DMS 273 treated with DMSO at 0.1 percent for 48 hours (cell line): ENCODE results near the gene CLEC16A.

Experiments
- DNase-seq: peaks from one replicate; lab custom pipeline; 2025; lab: John Stamatoyannopoulos, UW

Gene CLEC16A

DNA sequence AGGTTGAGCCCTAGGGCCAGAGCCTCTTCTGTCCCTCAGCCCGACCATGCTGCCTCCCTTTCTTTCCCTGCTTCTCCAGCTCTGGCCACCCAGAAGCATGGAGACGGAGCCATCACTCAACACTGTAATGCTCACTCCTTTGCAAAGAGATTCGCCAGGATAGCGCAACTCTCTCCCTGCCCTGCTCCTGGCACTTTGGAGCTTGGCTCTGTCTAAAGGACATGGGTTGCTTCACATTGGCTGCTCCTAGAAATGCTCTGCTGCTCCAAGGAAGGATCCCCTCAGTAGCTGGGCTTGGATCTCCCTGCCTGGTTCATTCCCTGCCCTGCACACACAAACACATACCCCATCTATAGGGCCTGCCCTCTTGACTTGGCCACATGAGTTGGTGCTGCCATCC, 76.0 kb downstream of the CLEC16A start:
- DNase-seq = no peak

DNA sequence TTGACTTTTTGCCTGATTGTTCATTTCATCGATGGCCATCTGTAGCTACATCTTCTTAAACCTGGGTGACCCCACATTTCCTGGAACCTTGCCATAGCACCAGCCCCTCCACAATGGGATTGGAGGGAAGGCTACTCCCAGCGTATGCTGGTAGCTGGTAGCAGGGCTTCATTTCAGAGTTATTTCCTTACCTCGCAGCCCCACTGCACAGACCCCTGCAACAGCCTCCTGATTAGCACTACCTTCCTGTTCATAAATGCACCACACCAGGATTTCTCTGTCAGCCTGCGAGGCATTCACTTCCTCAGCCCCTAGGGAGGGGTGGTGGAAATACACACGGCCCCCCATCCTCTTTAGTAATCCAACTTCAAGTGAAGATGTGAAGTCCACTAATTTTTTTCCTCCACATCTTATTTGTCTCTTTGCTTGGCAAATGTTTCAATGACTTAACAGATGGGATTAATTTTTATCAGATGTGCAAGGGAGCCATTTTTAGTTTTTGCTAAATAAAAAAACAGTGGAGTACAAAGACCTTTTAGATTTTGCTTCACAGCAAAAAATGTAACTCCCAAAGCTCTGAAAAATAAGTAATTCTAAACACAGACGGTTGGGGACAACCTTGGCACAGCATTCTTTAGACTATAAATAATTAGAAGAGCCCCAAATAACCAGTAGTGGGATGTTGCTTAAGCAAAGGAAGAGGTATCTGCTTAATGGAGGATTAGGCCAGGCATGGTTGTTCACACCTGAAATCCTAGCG, 76.6 kb downstream of the CLEC16A start:
- no peak for DNase-seq

DNA sequence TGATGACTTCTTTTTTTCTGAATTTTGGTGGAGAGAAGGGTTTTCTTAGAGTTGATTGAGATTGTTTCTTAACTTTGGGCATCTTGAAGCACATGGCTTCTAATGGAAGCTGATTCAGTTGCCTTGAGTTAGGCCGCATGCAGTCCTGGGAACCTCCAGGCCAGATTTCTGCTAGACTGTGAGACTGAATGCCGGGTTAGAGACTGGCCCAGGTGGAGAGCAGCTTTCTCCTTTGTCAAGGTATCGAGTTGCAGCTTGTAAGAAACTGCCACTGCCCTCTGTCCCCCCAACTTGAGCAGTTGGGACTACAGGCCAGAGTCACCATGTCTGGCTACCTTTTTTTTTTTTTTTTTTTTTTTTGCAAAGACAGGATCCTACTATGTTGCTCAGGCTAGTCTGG, 77.6 kb downstream of the CLEC16A start:
- DNase-seq = no peak

DNA sequence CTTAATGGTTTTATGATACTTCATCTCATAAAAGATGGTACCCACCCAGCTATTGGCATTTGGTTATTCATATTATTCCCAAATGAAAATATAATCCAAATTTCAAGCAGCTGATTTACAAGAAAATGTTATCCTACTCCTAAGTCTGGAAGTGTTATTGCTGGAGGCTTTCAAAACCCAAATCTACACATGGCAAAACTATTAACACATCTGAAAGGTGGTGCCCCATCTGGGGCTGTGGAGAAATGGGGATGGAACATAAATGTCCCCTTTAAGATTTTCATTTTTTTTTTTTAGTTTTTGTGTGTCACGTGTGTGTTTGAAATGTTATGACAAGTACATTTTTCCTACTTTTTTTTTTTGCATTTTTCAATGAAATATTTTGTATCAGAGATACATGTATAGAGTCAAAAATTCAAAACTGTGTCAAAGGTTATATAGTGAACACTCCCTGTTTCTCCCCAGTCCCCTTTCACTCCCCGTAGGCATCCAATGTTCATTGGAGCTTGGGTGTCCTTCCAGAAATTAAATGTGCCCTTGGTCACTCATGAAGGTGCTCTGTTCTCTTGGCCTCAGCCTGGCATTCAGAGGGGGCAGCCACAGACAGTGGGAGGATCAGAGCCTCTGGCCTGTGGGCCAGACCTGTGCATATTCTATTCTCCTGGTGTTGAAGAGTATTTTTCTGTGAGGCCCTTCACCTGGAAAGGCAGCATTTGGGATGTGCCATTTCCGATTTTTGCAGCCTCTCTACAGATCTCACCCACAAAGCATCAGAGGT, 79.1 kb downstream of the CLEC16A start:
- no peak for DNase-seq

DNA sequence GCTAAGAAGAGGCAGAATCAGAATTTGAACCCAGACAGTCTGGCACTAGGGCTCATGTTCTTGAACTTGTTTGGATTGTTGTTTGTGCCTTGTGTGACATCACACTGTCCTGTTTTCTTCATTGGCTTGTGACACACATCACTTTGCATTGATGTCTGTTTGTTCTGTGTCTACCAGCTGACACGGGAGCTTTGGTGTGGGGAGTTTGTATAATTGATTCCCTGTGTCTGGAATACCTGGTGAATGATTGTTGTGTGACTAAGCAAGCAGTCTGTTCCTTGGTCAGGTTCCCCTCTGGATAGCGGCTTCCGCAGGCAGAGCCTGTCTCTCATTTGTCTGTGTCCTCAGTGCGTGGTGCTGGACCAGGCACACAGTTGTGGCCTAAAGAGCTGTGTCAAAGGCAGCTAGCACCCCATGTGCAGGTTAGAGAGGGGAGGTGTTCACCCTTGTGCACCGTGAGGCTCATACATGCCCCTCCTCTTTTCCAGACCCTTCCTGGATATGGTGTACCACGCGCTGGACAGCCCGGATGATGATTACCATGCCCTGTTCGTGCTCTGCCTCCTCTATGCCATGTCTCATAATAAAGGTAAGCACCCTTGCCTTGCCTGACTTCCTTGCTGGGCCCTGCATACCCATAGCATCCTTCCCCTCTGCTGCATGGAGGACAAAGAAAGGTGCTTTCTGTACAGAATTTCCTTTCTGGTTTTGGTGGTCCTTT, 80.1 kb downstream of the CLEC16A start:
- no peak for DNase-seq

DNA sequence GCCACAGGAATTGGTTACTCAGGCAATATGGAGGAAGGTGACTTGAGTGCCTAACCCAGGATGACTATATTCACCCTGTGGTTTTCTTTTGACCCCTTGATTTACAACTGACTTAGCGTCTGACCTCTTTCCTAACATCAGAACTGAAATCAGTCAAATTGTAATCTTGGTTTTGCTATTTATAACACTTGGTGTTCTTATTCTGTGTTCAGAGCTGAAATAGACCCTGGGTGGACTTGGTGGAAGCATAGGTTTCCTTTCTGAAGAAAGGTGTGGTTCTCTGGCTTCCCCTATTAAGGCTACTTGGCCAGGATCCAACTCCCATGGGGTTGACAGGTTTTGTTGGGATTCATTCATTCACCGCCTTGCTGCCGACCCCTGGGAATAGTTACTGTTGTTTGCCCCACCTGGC, 80.8 kb downstream of the CLEC16A start:
- DNase-seq = no peak

DNA sequence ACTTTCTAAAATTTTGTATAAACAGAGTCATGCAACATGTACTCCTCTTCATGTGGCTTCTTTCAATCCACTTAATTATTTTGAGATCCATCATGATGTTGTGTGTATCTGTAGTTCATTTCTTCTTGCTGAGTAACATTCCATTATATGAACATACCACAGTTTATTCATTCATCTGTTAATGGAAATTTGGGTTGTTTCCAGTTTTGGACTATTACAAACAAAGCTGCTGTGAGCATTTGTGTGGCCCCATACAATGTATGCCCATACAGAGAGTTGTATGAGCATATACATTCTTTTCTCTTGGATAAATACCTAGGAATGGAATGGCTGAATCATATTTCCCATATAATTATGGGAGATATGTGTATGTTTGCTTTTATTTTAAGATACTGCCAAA, 85.6 kb downstream of the CLEC16A start:
- no peak for DNase-seq

DNA sequence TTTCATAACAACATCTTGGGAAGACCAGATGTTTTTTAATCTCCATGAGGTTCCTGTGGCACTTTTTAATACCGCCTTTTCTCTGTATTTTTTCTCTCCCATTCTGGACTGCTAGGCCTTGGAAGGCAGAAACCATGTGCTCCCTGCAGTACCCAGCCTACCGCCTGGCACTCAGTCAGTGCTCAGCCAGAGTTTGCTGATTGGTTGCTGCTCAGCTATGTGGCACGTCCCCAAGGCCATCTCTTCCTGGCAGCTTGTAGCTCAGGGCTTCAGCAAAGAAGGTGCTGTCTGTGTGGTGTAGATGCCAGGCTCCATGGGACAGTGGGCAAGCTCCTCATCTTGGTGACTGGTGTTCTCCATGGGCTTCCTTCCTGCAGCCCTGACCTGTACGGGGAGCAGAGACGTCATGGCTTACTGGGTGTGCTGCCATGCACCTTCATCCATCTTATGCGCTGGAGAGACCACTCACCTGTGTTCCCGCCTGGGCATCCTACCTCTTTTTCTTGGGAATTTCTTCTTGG, 86.7 kb downstream of the CLEC16A start:
- no peak for DNase-seq

DNA sequence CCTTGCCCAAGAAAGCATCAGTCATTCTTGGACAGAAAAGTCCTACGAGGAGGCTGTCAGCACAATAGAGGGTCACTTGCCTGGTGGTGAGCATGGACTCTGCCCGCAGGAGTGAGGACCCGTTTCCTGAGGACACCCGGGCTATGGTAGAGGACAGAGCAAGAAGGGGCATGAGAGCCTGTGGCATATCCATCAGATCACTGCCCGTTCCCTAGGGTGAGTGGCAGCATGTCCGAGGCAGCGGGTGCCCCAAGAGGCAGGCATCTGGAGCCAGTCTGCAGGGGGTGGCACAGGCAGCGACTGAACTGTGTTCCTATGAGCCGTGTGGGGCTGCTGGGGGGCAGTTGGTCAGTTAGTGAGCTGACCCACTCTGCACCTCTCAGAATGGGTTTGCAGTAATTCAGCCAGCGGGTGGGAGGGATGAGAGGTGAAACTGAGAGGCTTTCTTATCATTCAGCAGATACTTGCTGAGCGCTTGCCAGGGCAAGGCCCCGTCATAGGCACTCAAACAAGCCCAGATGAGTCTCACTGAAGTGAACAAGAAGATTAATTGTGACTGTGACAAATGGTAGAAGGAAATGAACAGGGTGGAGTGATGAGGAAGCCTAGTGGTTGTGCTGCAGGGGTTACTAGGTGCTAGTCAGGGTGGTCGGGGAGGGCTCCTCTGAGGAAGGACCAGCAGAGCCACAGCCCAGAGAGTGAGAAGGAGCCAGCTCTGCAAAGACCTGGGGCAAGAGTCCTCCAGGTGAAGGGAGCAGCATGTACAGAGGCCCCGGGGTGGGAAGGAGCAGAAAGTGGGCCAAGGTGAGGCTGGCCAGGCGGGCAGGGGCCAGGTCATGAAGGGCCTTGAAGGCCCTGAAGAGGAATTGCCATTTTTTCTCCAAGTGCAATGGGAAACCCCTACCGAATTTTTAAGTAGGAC, 87.9 kb downstream of the CLEC16A start:
- DNase-seq = no peak

DNA sequence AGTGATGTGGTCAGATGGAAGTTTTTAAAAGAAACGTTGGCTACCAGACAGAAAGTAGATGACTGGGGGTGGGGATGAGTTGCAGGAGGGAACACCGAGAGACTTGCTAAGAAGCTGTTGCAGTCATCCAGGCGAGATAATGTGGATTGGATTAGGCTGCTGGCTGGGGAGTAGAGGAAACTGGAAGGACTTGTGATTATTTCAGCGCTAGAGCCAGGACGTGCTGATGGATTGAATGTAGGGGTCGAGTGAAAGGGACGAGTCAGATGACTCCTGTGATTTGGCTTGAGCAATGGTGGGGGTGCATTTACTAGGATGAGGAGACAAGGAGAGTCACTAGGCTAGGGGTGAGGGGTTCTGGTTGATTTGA, 88.5 kb downstream of the CLEC16A start:
- DNase-seq = no peak

DNA sequence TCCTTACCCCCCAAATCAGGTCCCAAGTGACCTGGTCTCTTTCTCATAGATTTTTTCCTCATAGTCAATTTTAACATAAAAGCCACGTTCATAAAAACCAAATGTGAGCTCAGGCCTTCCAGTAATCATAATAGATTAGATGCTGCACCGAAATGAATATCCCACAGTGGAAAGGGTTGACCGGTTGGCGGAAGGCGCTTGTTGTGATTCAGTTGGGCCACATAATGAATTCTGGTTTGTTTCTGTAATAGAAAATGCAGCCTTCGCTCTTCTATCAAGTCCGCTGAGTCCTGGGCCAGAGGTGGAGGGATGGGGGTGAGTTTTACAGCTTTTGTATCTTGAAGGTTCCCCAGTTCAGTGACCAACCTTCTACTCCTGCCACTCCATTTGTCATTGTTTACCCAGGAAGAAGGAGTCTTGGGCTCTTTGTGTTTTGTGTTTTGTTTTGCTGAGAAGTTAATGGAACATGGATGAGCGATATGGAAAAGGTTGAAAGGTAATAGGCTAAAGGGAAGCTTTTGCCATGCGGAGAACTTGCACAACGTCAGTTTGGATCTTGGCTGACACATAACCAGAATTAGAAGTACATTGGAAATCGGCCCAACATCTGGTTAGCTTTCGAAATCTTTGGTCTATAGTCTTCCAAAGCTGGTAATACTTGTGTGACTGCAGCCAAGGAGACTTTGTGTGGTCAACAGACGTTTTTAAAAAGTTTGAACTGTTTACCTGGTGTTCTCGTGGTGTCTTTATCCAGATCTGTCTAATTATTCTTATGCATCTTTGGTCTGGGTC, 89.5 kb downstream of the CLEC16A start:
- DNase-seq = no peak

DNA sequence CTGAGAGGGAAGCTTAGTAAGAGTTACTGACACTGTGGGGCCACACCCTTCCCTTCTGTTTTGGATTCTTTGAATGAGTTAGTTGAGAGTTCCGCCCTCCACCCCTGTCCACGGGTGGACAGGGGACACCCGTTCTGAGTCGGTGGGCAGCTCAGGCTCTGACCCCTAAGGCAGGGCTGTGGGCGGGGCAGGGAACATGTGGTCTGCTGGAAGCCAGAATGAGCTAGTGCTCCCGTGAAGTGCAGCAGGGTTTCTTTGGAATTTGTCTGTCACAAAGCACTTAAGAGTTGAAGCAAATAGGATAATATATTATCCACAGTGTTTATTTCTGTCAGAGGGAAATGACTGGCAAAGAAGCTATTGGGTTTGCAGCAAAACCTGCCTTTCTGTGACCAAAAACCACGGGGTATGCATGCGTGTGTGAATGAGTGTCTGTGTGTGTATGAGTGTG, 90.1 kb downstream of the CLEC16A start:
- DNase-seq = no peak

DNA sequence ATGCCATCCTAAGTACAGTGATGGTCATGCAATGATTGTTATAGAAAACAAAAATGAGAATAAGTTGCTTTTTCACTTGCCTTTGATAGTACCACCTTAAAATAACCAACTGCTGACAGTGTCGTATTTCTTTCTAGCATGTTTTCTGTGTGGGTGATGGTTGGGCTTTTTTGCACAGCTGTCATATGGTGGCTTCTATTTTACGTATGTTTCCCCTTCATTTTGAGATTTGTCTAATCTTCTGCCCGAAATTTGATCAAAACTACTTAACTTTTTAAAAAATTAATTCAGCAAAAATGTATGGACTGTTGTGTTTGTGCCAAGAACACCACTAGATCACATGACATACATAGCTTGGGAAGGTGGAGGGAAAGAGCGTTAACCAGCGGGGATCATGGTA, 90.7 kb downstream of the CLEC16A start:
- no peak for DNase-seq

DNA sequence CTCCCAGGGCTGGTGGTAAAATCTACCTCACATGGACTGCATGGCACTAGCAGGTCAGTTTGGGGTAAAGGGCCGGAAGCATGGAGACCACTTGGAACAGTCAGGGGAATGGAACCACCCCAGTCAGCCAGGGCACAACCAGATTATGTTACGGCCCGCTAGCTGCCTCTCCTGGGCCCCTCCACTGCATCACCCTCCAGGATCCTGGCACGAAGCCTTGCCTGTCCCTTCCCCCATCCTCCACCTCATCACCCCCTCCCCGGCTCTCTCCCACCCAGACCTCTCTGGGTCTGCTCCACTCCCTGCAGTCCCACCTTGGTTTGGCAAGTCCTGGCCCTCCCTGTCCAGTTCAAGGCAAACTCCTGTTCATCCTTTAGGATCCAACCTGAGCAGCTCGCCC, 91.7 kb downstream of the CLEC16A start:
- DNase-seq = no peak

DNA sequence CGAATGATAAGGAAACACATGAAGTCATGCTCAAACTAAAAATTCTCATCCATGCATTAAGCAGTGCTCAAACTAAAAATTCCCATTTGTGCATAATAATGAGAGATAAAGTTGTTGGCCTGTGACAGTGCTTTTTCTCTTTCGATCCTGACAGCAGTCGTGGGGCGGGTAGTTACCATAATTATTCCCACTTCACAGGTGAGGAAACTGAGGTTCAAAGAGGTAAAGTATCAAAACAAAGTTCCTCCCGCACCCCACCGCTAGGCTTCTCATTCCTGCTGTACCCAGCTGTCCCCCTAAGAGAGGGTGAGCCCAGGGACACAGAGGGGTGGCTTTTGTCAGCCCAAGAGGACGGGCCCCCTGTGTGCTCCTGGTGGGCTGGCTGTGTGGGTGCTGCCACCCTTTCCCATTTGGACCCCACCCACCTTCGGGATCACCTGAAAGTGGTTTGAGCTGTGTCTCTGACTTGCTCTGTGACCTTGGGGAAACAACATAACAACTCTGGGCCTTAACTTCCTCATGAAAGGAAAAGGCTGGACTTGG, 92.6 kb downstream of the CLEC16A start:
- no peak for DNase-seq

DNA sequence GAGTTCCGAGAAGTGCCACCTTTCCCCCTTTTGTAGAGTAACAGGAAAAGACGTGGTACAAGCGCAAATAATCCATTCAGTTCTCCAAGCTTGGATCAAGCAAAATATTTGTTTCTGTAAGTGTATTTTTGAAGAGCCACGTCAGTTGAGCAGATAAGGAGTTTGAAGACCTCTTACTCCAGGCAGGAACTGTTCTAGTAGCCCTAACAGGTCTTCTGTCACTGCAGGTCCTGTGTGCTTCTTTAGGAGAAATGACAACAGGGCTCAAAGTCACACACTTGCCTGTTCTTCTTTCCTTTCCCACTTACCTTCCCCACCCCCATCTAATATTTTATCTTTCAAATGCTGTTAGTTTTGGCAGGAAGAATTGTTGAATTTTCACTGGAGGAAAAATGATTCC, 93.9 kb downstream of the CLEC16A start:
- DNase-seq = no peak

DNA sequence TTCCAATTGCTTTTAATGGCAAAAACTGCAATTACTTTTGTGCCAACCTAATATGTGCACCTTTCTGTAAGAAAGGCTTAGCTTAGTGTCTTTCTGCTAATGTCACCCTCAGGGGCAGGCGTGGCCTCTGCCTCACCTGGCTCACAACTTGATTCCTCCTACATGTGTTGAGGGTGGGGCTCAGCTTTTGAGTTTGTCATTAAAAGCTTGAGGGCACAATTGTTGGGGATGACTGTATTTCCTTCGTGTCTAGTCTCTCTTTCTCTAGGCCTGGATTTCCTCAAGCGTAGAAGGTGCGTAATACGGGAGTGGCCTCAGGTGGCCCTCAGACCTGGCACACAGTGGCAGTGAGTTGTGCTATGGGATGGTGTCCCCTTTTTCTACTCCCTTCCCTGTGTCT, 94.4 kb downstream of the CLEC16A start:
- DNase-seq = no peak

DNA sequence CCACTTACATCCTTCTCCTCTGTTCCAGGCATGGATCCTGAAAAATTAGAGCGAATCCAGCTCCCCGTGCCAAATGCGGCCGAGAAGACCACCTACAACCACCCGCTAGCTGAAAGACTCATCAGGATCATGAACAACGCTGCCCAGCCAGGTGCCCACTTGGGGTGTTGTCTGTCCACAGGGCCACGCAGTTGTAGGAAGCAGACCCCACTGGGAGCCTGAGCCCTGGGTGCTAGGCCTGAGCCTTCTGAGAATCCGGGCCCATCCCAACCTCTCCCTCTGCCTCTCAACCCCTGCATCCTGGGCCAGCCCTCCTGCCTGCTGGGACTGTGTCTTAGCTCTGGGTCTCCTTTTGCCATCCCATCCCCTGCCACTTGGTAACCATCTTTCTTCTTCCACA, 95.4 kb downstream of the CLEC16A start:
- DNase-seq = no peak

DNA sequence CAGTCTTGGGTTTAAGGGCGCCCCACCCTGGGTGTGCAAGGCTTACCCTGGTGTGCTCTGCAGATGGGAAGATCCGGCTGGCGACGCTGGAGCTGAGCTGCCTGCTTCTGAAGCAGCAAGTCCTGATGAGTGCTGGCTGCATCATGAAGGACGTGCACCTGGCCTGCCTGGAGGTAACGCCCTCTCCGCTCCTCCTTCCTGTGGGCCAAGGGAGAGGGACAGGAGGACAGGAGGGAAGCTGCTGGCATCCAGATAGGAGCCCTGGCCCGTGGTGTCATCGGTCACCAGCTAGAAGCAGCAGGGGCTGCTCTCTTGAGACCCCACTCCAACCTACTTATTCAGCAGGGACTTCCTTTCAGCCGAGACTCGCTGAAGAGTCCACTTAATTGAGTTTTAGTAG, 97.8 kb downstream of the CLEC16A start:
- no peak for DNase-seq

DNA sequence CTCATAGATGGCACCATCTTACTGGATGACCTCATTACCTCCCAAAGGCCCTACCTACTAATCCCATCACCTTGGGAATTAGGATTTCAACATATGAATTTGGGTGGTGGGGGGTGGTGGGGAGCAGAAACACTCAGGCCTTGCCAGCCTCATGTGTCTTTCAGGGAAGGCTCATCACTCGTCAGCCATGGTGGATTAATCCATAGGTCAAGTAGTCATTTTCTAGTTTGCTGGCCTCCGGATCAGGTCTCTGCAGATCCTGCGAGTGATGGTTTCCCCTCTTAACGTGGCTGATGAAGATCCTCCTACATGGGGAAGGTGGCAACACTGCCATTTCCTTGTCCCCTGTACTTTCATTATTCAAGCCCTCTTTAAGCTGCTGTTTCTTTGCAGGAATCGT, 101.1 kb downstream of the CLEC16A start:
- DNase-seq = no peak

DNA sequence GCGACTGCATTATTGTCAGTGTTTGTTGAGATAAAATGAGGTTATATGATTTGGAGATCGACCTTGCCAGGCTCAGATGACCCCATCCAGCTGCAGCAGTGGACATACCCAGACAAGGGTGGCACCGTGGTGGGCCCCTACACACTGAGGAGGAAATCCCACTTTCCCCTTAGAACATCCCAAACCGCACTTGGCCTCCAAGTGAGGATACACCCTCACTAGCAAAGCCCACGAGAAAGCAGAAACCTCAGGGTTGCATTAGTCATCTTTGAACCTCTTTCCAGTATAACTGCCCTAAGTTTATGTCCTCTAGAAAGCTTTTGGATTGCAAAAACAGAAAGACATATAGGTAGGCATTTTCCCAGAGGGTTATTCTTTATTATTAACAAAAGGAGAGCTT, 101.5 kb downstream of the CLEC16A start:
- DNase-seq = no peak
